HG03520 (cell line): ENCODE data around the gene HBD.
A peak's percentile ranks its signal among the peaks of the same experiment; 100 is the strongest.
"Not testable (repeated sequence)": the region's sequence is repeated elsewhere in the genome, so short reads cannot be mapped to it uniquely, and the experiment has no call there.

Source experiments
- ATAC-seq: cut with Tn5 transposase; IDR thresholded peaks from one replicate; pipeline ENCODE4 v1.9.1; 2021; ENCODE audit warnings: mild to moderate bottlenecking, moderate library complexity; ENCODE audit not compliant: unreplicated experiment

The HBD gene

DNA sequence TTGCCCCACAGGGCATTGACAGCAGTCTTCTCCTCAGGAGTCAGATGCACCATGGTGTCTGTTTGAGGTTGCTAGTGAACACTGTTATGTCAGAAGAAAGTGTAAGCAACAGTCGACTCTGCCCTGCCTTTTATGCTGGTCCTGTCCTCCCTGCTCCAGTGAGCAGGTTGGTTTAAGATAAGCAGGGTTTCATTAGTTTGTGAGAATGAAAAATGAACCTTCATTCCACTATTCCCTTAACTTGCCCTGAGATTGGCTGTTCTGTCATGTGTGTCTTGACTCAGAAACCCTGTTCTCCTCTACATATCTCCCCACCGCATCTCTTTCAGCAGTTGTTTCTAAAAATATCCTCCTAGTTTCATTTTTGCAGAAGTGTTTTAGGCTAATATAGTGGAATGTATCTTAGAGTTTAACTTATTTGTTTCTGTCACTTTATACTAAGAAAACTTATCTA, at the start of gene HBD:
TSS of gene HBD (minus strand) at position 103 of the 454 bp plus-strand sequence. CDS start at position 53, 50 bp downstream.
- ATAC-seq: peak; percentile 81

GRCh38 chr11:5283882-5284281, 49.6 kb upstream of the HBD start:
- ATAC-seq: no peak

GRCh38 chr11:5283086-5283485, 48.8 kb upstream of the HBD start:
- ATAC-seq: no peak

DNA sequence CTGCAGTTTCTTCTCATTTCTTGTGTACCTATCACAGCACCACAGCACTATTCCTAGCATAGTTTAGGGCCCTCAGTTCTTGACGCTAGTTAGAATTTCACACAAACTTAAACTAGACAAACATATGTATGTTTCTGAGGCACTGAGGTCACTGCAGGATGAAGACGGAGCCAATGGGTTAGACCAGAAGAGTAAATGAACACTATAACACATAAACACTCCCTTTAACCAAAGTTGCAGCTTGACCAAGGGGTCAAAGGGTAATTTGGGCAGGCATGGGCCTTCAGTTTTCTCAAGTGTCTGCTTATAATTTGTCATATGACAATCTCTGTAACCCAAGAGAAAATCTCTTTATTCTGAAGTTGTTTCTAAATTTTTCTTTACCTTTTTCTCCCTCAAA, 48.3 kb upstream of the HBD start:
- no peak for ATAC-seq

DNA sequence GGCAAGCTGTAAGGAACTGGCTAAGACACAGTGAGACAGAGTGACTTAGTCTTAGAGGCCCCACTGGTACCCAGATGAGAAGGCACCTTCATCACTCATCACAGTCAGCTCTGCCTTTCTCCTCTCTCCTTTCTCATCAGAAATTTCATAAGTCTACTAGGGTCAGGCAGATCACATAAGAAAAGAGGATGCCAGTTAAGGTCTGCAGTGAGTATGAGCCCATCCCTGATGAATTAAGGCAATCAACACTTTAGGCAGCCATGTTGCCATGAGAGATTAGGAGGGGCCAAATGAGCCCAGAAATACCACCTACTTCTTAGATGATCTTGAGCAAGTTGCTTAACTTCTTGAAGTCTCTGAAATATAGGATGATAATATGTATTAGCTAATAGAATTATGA, 47.3 kb upstream of the HBD start:
- no peak for ATAC-seq

- peak; percentile 96 for ATAC-seq
These were observed 46.4 kb upstream of the HBD start for GRCh38 chr11:5280582-5281102.

- no peak for ATAC-seq
These were observed 45.3 kb upstream of the HBD start for GRCh38 chr11:5279471-5280090.

- ATAC-seq: no peak
These were observed 43.6 kb upstream of the HBD start for GRCh38 chr11:5277807-5278382.

DNA sequence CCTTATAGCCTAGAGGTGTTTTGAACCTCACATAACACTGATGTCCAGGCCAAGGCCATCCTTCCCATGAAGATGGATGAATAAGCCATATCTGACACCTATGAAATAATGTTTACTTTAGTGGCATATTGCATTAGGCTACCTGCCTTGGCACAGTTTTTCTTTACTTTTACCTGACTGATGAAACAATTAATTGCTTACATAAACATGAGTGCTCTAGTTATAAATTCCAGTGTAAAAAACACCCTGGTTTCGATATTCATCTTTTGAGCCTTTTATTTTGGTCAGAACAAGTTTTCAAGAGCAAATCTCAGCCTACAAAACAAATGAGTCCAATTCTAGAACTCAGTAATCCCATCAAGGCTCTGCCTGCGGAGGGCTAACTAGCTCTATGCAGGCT, 42.4 kb upstream of the HBD start:
- ATAC-seq: no peak

DNA sequence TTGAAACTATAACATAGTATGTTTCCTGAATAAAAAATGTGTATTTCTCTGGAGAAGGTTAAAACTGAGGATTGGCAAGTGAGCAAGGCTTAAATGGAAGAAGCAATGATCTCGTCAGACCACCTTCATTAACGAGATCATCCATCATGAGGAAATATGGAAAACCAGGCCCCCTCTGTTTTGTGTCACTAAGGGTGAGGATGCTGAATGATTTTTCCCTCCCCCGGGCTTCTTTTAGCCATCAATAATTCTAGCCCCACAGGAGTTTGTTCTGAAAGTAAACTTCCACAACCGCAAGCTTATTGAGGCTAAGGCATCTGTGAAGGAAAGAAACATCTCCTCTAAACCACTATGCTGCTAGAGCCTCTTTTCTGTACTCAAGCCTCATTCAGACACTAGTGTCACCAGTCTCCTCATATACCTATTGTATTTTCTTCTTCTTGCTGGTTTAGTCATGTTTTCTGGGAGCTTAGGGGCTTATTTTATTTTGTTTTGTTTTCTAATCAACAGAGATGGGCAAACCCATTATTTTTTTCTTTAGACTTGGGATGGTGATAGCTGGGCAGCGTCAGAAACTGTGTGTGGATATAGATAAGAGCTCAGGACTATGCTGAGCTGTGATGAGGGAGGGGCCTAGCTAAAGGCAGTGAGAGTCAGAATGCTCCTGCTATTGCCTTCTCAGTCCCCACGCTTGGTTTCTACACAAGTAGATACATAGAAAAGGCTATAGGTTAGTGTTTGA, 41.3 kb upstream of the HBD start:
- no peak for ATAC-seq

DNA sequence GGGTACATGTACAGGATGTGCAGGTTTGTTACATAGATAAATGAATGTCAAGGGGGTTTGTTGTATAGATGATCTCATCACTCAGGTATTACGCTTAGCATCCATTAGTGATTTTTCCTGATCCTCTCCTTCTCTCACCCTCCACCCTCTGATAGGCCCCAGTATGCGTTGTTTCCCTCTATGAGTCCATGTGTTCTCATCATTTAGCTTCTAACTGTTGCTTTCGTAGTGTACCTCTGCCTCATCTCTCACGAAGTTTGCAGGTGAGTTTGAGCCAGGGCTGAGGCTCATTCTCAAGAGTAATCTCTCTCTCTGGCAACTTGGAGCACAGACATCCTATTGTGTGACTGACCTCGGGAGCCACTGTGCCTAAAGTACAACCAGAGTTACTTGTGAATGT, 40.1 kb upstream of the HBD start:
- ATAC-seq: no peak

DNA sequence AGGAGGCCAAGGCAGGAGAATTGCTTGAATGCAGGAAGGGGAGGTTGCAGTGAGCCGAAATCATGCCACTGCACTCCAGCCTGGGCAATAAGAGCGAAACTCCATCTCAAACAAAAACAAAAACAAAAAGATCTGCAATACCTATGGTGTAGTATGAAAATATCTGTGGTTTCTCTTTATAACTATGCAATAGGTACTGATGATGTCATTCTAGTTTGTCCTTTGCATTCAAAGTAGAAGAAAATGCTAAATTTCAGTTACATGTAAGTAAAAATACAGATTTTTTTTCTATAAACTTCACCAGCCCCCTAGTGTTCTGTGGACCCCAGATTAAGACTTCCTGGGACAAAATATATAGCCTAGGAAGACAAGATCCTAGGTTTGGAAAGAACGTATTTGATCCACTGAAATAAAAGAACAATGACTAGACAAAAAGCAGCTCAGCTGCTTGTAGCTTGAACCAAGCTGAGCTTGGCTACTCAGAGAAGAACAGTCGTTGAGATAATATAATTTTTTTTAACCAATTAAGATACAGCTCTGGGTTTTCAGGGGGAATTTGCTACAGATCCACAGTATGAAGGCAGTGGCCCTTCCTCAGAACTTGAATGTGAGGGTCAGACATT, 38.2 kb upstream of the HBD start:
- ATAC-seq: no peak

GRCh38 chr11:5269715-5270147, 35.4 kb upstream of the HBD start, which contains the start of gene HBE1:
TSS of gene HBE1 (minus strand) at chr11:5269945. CDS start at chr11:5269890, 55 bp downstream.
- no peak for ATAC-seq

GRCh38 chr11:5267033-5267563, 32.8 kb upstream of the HBD start:
- ATAC-seq: no peak

- ATAC-seq: no peak
These were observed 32.3 kb upstream of the HBD start for GRCh38 chr11:5266609-5267008.

GRCh38 chr11:5265832-5266231, 31.5 kb upstream of the HBD start:
- no peak for ATAC-seq

DNA sequence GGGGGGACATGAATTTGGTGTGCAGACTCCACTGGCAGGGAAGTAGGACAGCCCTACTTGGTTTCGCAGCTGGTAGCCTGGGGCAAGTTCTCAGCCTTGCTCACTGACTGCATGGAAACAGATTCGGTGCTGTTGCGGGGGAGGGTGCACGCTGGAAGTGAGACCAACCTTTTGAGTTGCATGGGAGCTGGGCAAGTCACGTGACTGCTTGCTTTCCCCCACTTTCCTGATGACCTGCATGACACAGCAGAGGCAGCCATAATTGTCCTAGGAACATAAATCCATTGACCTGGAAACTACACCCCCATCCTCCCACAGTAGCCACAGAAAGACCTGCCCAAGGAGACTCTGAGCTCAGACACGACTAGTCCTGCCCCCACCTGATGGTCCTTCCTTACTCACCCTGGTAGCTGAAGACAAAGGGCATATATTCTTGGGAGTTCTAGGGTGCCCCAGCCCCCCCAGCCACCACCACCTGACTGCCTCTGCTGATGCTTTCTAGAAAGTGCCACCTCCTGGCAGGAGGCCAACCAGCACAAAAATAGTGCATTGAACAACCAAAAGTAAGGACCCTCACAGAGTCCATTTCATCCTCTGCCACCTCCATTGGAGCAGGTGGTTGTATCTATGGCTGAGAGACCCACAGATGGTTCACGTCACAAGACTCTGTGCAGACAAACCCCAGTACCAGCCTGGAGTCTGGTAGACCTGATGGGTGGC, 24.4 kb upstream of the HBD start:
- ATAC-seq: no peak

GRCh38 chr11:5257296-5257695, 23.0 kb upstream of the HBD start:
- no peak for ATAC-seq

DNA sequence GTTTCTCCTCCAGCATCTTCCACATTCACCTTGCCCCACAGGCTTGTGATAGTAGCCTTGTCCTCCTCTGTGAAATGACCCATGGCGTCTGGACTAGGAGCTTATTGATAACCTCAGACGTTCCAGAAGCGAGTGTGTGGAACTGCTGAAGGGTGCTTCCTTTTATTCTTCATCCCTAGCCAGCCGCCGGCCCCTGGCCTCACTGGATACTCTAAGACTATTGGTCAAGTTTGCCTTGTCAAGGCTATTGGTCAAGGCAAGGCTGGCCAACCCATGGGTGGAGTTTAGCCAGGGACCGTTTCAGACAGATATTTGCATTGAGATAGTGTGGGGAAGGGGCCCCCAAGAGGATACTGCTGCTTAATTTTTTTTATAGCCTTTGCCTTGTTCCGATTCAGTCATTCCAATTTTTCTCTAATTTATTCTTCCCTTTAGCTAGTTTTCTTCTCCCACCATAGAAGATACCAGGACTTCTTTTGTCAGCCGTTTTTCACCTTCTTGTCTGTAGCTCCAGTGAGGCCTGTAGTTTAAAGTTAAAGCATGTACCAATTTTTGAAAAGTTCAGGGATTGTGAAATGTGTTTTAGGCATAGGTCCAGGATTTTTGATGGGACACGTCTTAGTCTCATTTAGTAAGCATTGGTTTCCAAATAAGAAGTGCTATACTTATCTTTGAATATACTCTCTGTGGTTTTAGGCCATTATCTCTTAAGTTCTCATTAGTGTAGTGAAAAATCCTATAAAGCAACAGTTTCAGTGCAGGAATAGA, 20.5 kb upstream of the HBD start, which contains the start of gene HBG2:
TSS of gene HBG2 (minus strand) at position 136 of the 768 bp plus-strand sequence. CDS start at position 83, 53 bp downstream.
- not testable (repeated sequence) for ATAC-seq
